Stimulated activated CD4-positive, alpha-beta T cell treated with anti-CD3 and anti-CD28 coated beads, Interleukin-15, amount 100 ng/mL, for 48 hours (primary cell): ENCODE measurements around the gene TPO.

Experiments used
- DNase-seq, 2 donors: peaks; one replicate each; pipeline ENCODE4 v3.0.0-alpha.2; 2020; ENCODE audit warnings: low read depth in 2 of 2

The TPO gene

GRCh38 chr2:1448009-1448408 is 34.7 kb downstream of the TPO start:
- no peak for DNase-seq

GRCh38 chr2:1450915-1451314 is 37.7 kb downstream of the TPO start:
- DNase-seq, result no peak

- no peak for DNase-seq
These were observed 38.2 kb downstream of the TPO start for GRCh38 chr2:1451422-1451821.

- no peak for DNase-seq
These were observed 40.3 kb downstream of the TPO start for GRCh38 chr2:1453561-1453960.

GRCh38 chr2:1454346-1454745 is 41.1 kb downstream of the TPO start:
- DNase-seq, result no peak

- DNase-seq, result no peak
These were observed 42.2 kb downstream of the TPO start for GRCh38 chr2:1455466-1455865.

- DNase-seq, result no peak
These were observed 45.2 kb downstream of the TPO start for GRCh38 chr2:1458432-1458831.

- no peak for DNase-seq
These were observed 46.5 kb downstream of the TPO start for GRCh38 chr2:1459727-1460126.

- DNase-seq, result no peak
These were observed 47.7 kb downstream of the TPO start for GRCh38 chr2:1460851-1461418.

- no peak for DNase-seq
These were observed 48.5 kb downstream of the TPO start for GRCh38 chr2:1461507-1462390.

GRCh38 chr2:1462994-1463393 is 49.7 kb downstream of the TPO start:
- DNase-seq, result no peak

GRCh38 chr2:1472350-1472749 is 59.1 kb downstream of the TPO start:
- no peak for DNase-seq

GRCh38 chr2:1476617-1477195 is 63.4 kb downstream of the TPO start:
- no peak for DNase-seq

- DNase-seq, result no peak
These were observed 64.2 kb downstream of the TPO start for GRCh38 chr2:1477196-1478040.

- no peak for DNase-seq
These were observed 65.3 kb downstream of the TPO start for GRCh38 chr2:1478311-1479305.

GRCh38 chr2:1479346-1479745 is 66.1 kb downstream of the TPO start:
- DNase-seq, result no peak

- DNase-seq, result no peak
These were observed 67.4 kb downstream of the TPO start for GRCh38 chr2:1480671-1481076.

GRCh38 chr2:1481406-1482252 is 68.4 kb downstream of the TPO start:
- no peak for DNase-seq

- DNase-seq, result no peak
These were observed 69.0 kb downstream of the TPO start for GRCh38 chr2:1482253-1482675.

GRCh38 chr2:1482981-1483380 is 69.7 kb downstream of the TPO start:
- DNase-seq, result no peak
